ENCODE data around the gene LNP1.
"Not testable (repeated sequence)": the region's sequence is repeated elsewhere in the genome, so short reads cannot be mapped to it uniquely, and the experiment has no call there.

Gene LNP1

GRCh38 chr3:100400780-100401673 lies at the start of gene LNP1, which contains the start of gene TOMM70:
Gene LNP1 (plus strand): TSS chr3:100401539. CDS start chr3:100429730, 28,191 bp downstream.
Gene TOMM70 (minus strand): TSS chr3:100401089. CDS start chr3:100400949, 140 bp downstream.
- peak; percentile 88 for DNase-seq (ENCODE audit: low read depth)

GRCh38 chr3:100351770-100352169 lies 49.6 kb upstream of the LNP1 start:
- not testable (repeated sequence) for DNase-seq (ENCODE audit: low read depth)

DNA sequence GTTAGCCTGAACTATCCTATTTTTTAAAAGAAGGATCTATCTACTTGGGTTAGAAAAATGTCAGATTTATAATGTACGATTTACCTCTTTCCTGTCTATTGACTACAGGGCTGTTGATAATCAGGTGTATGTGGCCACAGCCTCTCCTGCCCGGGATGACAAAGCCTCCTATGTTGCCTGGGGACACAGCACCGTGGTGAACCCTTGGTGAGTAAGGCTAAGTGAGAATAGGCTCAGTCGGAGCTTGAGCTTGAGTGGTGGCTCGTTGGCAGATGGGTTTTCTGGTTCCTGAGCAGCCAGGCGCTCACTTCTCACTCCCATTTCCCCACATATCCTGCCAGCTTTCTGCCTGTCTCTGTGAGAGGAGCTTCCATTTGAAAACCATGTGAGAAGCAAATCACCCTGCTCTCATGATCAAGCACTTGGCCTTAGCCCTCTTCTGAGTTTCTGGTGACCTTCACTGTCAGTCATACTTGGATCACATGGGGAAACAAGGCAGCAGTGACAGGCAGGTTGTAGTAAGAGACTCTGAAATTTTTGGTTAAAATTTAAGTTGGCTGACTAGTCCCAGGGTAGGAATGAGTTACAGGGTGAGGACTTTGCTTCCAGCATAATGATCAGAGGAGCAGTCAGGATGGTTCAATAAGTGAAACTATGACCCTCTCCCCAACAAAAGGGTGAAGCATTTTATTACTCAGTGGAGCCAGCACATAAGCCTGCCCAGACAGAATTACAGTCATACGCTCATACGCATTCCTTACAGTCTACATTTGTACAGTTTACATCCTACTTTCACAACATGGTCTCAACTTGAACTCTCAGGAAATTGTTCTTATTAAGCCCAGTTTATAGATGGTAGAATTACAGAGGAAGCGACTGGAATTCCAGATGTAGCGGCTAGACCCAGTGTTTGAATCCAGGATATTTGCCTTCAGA lies 48.8 kb upstream of the LNP1 start:
- no peak for DNase-seq (ENCODE audit: low read depth)

DNA sequence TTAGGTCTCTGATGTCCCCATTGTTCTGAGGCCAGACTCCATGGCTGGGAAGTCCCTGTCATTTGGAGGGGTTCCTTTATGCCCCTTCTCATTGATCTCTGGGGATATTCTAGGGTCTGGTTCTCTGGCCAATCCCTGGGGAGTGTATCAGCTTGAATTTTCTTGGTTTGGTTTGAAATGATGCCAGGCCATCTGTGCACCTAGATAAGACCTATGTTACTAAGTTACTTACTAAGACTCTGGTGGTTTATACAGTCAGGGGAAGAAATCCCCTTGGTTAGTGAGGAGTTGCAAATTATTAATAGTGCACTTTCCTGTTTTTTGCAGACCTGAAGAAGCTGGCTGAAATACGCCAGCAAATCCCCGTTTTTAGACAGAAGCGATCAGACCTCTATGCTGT lies 46.5 kb upstream of the LNP1 start:
- no peak for DNase-seq (ENCODE audit: low read depth)

- no peak for DNase-seq (ENCODE audit: low read depth)
Observed at GRCh38 chr3:100358413-100358812, 42.9 kb upstream of the LNP1 start.

DNA sequence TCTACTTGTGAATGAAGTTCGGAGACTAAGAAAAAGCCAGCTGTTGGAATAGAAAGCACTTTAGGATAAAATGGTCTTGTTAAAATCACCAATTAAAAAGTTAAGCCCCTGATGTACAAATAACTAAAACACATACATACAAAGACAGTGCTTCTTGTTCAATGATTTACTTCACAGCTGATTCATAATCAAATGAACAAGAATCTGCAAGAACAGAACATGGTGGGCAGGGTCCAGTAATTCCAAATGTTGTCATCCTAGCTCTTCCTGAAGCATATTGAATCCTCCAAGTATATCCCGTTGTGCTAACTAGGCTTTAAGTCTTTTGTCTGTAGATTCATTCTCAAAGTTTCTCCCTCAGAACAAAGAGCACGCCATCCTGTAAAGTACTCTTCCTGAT lies 42.3 kb upstream of the LNP1 start:
- no peak for DNase-seq (ENCODE audit: low read depth)

DNA sequence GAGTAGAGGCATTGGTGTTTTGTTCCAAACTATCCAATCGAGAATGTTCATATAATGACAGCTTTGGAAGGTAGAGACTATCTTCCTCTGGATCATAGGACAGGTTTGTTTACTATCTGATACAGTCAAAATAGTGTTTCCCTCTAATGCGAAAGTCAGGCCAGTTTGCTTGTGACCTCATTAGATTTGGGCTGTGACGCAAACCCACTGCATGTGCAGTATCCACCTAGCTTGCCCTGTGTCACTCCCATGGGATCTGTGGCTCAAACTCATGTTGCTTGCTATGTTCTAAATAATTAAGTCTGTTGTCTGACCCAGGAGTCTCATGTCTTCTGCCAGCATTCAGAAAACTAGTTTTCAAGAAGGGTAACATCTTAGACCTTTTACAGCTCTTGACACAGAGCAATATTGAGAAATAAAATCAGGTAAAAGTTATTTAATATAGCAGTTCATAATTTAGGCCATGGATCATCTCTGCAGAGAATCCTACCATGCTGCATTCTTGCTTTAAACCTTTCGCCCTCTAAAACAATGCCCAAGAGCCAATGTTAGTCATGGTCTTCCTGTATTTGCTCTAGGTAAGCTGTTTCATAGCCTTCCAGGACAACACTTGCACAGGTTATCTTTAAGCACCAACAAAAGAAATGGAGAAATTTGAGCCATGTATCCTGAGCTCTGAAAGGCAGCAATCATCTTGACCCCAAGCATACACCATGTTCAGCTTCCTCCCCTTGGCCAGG lies 40.4 kb upstream of the LNP1 start:
- DNase-seq (ENCODE audit: low read depth): no peak

- DNase-seq (ENCODE audit: low read depth): no peak
Observed at GRCh38 chr3:100361897-100362296, 39.4 kb upstream of the LNP1 start.

- no peak for DNase-seq (ENCODE audit: low read depth)
Observed at GRCh38 chr3:100364421-100364820, 36.9 kb upstream of the LNP1 start.

GRCh38 chr3:100366424-100366823 lies 34.9 kb upstream of the LNP1 start:
- no peak for DNase-seq (ENCODE audit: low read depth)

DNA sequence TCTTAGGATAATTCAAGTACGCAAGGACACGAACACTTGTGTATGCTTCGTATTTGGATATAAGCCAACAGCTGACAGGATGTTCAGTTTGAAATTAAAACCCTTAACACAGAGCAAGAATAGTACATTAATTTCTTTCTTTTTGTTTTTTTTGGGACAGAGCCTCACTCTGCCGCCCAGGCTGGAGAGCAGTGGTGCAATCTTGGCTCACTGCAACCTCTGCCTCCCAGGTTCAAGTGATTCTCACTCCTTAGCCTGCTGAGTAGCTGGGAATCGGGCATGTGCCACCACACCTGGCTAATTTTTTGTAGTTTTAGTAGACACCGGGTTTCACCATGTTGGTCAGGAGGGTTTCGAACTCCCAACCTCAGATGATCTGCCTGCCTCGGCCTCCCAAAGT lies 32.9 kb upstream of the LNP1 start:
- DNase-seq (ENCODE audit: low read depth): no peak

DNA sequence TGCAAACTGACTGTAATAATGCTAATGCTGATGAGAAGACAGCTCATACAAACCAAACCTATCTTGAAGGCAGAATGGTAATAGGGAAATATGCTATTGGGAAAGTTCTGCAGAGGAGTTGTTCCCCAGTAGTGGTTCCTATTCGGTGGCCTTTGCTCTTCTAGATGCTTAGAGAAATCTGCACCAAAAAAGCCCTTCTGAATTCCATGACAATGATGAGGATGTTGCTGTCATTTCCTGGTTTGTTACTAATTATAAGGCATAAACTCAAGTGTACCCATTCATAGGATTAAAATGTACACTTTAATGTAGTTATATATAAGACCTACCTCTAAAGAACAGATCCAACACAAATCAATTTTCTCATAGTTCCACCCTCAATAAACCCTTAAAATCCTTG lies 30.6 kb upstream of the LNP1 start:
- DNase-seq (ENCODE audit: low read depth): no peak

DNA sequence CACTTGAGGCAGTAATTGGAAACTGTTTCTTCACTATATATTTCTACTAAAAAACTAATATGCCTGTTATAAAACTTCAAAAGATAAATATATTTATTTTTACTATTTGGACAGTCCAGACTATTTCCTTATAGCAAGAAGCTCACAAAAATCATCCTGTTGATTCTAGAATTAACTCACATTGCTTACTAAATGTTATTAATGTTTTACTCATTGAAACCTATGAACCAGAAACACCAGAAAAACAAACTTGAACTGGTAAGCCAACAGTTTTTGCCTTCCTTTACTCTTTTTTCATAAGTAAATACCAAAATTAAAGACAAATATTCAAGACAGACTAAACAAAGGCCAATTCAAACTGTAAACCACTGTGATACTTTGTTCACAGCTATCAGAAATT lies 26.8 kb upstream of the LNP1 start:
- no peak for DNase-seq (ENCODE audit: low read depth)

DNA sequence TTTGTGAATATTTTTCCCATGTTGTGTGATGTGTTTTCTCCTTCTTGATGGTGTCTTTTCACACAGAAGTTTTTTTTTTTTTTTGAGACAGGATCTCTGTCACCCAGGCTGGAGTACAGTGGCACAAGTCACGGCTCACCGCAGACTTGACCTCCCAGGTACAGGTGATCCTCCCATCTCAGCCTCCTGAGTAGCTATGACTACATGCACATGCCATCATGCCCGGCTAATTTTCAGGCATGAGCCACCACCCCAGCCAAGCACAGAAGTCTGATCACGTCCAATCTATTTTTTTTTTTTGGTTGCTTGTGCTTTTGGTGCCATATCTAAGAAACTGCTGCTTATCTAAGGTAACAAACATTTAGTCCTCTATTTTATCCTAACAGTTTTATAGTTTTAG lies 25.0 kb upstream of the LNP1 start:
- DNase-seq (ENCODE audit: low read depth): no peak

DNA sequence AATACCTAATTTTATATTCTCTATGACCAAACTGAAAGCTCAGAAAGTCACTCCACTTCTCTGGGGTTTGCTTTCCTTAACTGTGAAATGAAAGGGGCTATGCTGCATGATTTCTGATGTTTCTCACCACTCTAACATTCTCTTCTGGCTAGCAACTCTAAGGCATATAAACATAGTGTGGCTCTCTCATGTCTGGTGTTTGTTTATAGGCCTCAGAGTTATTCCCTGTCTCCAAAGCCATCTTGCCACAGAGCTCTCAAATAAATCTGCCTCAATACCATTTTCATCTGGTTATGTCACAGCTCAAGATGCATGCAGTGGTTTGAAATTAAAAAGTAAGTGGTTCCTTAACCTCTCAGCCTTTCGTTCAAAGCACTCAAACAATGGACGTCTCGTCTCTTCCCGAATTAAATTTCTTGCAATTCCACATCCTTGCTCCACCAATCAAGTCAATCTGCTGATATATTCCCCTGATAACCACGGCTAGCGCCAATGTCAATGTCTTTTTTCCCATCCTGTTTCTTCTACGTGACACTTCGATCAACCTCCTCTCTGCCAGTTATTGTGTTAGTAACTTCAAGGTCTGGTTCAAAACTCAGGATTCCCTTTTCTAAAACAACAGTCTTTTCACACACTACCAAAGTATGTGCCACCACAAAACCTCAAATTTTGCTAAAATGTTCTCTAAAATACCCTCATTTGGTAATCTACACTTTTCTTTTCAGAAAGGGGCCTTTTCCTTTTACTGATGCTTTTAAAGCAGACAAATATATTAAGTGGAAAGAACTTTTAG lies 16.4 kb upstream of the LNP1 start:
- no peak for DNase-seq (ENCODE audit: low read depth)

- DNase-seq (ENCODE audit: low read depth): no peak
Observed at GRCh38 chr3:100386437-100387074, 14.8 kb upstream of the LNP1 start.

DNA sequence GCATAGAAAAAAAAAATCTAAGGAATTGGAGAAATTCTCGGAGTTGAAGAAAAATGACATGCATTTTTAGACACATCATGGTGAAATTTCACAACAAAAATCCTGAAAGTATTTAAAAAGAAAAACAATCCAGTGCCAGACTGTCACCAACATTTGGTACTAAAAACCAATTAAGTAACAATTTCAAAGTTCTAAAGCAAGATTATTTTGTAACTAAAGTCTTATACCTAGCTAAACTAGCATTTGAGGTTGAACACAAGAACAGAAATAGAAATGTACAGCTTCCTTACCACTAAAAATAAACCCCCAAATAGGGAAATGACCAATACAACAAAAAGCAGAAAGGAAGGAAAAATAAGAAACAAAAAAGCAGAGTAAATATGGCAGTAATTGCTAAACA lies 12.3 kb upstream of the LNP1 start:
- DNase-seq (ENCODE audit: low read depth): no peak

GRCh38 chr3:100395679-100396431 lies 5.5 kb upstream of the LNP1 start:
- no peak for DNase-seq (ENCODE audit: low read depth)

DNA sequence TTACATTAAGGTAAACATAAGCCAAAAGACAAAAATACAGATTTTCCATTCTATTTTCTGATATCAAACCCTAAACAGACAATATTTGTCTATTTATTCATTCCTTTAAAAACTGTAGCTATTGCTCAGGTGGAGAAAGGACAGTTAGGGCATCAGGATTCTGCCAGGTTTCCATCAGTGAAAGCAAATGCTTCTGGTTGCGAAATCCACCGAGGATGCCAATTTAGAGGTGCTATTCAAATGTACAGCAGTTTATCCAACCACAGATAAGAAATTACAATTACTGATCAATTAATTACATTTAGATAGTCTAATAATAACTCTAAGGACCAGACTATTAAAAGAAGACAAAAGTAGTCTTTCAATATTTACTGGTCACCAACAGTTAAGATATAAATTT lies 4.4 kb upstream of the LNP1 start:
- DNase-seq (ENCODE audit: low read depth): no peak
